Measurements from ENCODE around the gene ELF5.

Gene ELF5

DNA sequence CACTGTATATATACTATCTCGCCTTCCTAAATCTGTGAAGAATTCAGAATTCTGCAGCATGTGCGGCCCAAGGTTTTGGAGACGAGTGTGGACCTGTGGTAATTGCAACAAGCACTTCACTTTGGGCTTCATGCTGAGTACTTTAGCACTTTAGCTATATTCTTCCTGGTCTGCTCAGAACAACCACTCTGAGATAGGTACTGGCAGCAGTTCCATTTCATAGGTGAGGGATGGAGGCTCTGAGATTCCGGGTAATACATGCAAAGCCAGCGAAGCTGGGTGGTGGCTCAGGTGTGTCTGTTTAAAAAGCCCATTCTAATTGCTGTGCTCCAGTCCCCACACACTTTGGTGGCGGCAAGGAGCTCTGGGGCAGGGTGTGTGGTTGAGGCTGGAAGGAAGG, 6.4 kb downstream of the ELF5 start:
- Histone ChIP-seq H3K9me3 (ENCODE audit: insufficient read depth, low read length, severe bottlenecking) (no peaks in the 10 kb centered on the region), H4K20me1 (ENCODE audit: insufficient read depth, low read length) (no peaks in the 10 kb centered on the region), H3K79me2 (ENCODE audit: insufficient read depth, low read length) (no peaks in the 10 kb centered on the region), H3K4me3 (ENCODE audit: low read depth in 1 of 2, low read length in 2 of 2) (no peak overlapping the region), H3K27ac (ENCODE audit: low read length) (no peak overlapping the region), H3K36me3 (ENCODE audit: insufficient read depth, low read length) (no peaks in the 10 kb centered on the region), H3K4me1 (ENCODE audit: insufficient read depth, low read length) (no peaks in the 10 kb centered on the region), H2AFZ (ENCODE audit: low read depth, low read length) (no peak overlapping the region), H3K4me2 (ENCODE audit: insufficient read depth, low read length) (no peak overlapping the region), H3K27me3 (ENCODE audit: insufficient read depth, low read length, poor library complexity) (peaks cover 2% of the 10 kb centered on the region), H3K9ac (ENCODE audit: low read depth, low read length) (no peak overlapping the region)
- no peak for TF ChIP-seq EZH2 (IDR thresholded peaks at IDR 0.05; ENCODE audit: borderline replicate concordance, low read depth, low read length, severe bottlenecking)
- TF ChIP-seq, protein P1, sequence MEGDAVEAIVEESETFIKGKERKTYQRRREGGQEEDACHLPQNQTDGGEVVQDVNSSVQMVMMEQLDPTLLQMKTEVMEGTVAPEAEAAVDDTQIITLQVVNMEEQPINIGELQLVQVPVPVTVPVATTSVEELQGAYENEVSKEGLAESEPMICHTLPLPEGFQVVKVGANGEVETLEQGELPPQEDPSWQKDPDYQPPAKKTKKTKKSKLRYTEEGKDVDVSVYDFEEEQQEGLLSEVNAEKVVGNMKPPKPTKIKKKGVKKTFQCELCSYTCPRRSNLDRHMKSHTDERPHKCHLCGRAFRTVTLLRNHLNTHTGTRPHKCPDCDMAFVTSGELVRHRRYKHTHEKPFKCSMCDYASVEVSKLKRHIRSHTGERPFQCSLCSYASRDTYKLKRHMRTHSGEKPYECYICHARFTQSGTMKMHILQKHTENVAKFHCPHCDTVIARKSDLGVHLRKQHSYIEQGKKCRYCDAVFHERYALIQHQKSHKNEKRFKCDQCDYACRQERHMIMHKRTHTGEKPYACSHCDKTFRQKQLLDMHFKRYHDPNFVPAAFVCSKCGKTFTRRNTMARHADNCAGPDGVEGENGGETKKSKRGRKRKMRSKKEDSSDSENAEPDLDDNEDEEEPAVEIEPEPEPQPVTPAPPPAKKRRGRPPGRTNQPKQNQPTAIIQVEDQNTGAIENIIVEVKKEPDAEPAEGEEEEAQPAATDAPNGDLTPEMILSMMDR (IDR thresholded peaks at IDR 0.05; ENCODE audit: borderline replicate concordance, extremely low read depth, low read length, poor library complexity, severe bottlenecking) = no peak
- DNase-seq (no peak), ATAC-seq (ENCODE audit: insufficient read depth, low read depth) (no peak)

DNA sequence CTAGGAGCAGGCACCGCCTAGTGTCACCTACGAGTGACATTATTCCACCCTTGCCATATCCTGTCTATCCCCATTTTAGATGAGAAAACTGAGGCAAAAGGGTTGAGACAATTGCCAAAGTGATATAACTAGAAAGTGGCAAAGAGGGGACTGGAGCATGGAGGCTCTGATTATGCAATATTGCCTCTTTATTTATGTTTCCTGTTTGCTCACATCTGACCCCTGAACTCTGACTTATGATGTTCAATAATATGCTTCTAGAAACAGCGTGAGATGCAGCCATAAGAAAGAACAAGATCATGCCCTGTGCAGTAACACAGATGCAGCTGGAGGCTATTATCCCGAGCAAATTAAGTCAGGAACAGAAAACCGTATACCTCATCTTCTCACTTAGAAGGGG, 7.7 kb downstream of the ELF5 start:
- ATAC-seq (ENCODE audit: insufficient read depth, low read depth) = no peak
- DNase-seq = no peak
- Histone ChIP-seq H2AFZ (ENCODE audit: low read depth, low read length) (no peak overlapping the region), H3K27ac (ENCODE audit: low read length) (no peak overlapping the region), H3K4me3 (ENCODE audit: low read depth in 1 of 2, low read length in 2 of 2) (no peak overlapping the region), H3K9ac (ENCODE audit: low read depth, low read length) (no peak overlapping the region), H3K4me2 (ENCODE audit: insufficient read depth, low read length) (no peak overlapping the region), H3K79me2 (ENCODE audit: insufficient read depth, low read length) (no peaks in the 10 kb centered on the region), H3K36me3 (ENCODE audit: insufficient read depth, low read length) (no peaks in the 10 kb centered on the region), H3K9me3 (ENCODE audit: insufficient read depth, low read length, severe bottlenecking) (no peaks in the 10 kb centered on the region), H3K4me1 (ENCODE audit: insufficient read depth, low read length) (no peaks in the 10 kb centered on the region), H4K20me1 (ENCODE audit: insufficient read depth, low read length) (no peaks in the 10 kb centered on the region), H3K27me3 (ENCODE audit: insufficient read depth, low read length, poor library complexity) (peaks cover 2% of the 10 kb centered on the region)
- TF ChIP-seq EZH2 (IDR thresholded peaks at IDR 0.05; ENCODE audit: borderline replicate concordance, low read depth, low read length, severe bottlenecking) = no peak
- TF ChIP-seq, protein P1 (IDR thresholded peaks at IDR 0.05; ENCODE audit: borderline replicate concordance, extremely low read depth, low read length, poor library complexity, severe bottlenecking) = no peak

DNA sequence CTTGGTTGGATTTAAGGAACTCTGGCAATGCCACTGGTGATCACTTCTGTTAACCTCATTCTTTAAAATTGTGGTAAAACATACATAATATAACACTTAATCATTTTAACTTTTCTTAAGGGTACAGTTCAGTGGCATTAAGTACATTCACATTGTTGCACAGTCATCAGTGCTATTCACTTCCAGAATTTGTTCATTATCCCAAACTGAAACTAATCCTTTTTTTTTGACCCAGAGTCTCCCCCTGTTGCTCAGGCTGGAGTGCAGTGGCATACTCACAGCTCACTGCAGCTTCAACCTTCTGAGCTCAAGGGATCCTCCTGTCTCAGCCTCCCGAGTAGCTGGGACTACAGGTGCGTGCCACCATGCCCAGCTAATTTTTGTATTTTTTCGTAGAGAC, 10.6 kb downstream of the ELF5 start:
- no peak overlapping the region for H3K4me3 ChIP-seq (ENCODE audit: low read depth in 1 of 2, low read length in 2 of 2)
- TF ChIP-seq, protein P1 (IDR thresholded peaks at IDR 0.05; ENCODE audit: borderline replicate concordance, extremely low read depth, low read length, poor library complexity, severe bottlenecking) = peak; percentile 8
- no peak for TF ChIP-seq EZH2 (IDR thresholded peaks at IDR 0.05; ENCODE audit: borderline replicate concordance, low read depth, low read length, severe bottlenecking)
- H3K36me3 ChIP-seq (ENCODE audit: insufficient read depth, low read length) = no peaks in the 10 kb centered on the region
- no peaks in the 10 kb centered on the region for H3K79me2 ChIP-seq (ENCODE audit: insufficient read depth, low read length)
- H3K4me2 ChIP-seq (ENCODE audit: insufficient read depth, low read length) = no peak overlapping the region
- H3K27me3 ChIP-seq (ENCODE audit: insufficient read depth, low read length, poor library complexity) = peaks cover 5% of the 10 kb centered on the region
- H3K9me3 ChIP-seq (ENCODE audit: insufficient read depth, low read length, severe bottlenecking) = no peaks in the 10 kb centered on the region
- DNase-seq (no peak), ATAC-seq (ENCODE audit: insufficient read depth, low read depth) (no peak)
- H3K27ac ChIP-seq (ENCODE audit: low read length) = no peak overlapping the region
- H2AFZ ChIP-seq (ENCODE audit: low read depth, low read length) = no peak overlapping the region
- H3K4me1 ChIP-seq (ENCODE audit: insufficient read depth, low read length) = no peaks in the 10 kb centered on the region
- no peaks in the 10 kb centered on the region for H4K20me1 ChIP-seq (ENCODE audit: insufficient read depth, low read length)
- H3K9ac ChIP-seq (ENCODE audit: low read depth, low read length) = no peak overlapping the region

DNA sequence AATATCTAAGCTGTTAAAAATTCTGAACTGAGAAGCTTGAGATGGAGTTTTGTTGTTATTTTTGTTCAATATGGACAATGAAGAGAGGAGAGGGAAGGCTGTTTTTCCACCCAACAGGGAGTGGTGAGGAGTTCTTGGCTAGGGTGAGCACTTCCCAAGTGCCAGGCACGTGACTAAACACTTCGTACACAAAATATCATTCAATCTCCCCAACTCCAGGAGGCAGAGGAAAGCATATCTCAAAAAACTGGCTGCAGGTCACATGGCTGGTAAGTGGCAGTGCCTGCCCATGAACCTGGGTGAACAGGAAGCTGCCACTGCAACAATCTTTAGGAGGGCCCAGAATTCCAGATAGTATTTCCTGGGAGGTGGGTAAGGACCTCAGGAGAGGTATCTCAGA, 11.6 kb downstream of the ELF5 start:
- Histone ChIP-seq H3K9me3 (ENCODE audit: insufficient read depth, low read length, severe bottlenecking) (no peaks in the 10 kb centered on the region), H3K9ac (ENCODE audit: low read depth, low read length) (no peak overlapping the region), H3K4me3 (ENCODE audit: low read depth in 1 of 2, low read length in 2 of 2) (no peak overlapping the region), H4K20me1 (ENCODE audit: insufficient read depth, low read length) (no peaks in the 10 kb centered on the region), H3K4me1 (ENCODE audit: insufficient read depth, low read length) (no peaks in the 10 kb centered on the region), H2AFZ (ENCODE audit: low read depth, low read length) (no peak overlapping the region), H3K27ac (ENCODE audit: low read length) (no peak overlapping the region), H3K4me2 (ENCODE audit: insufficient read depth, low read length) (no peak overlapping the region), H3K36me3 (ENCODE audit: insufficient read depth, low read length) (no peaks in the 10 kb centered on the region), H3K27me3 (ENCODE audit: insufficient read depth, low read length, poor library complexity) (peaks cover 3% of the 10 kb centered on the region), H3K79me2 (ENCODE audit: insufficient read depth, low read length) (no peaks in the 10 kb centered on the region)
- ATAC-seq (ENCODE audit: insufficient read depth, low read depth) (no peak), DNase-seq (no peak)
- TF ChIP-seq, protein P1 (IDR thresholded peaks at IDR 0.05; ENCODE audit: borderline replicate concordance, extremely low read depth, low read length, poor library complexity, severe bottlenecking) = no peak
- TF ChIP-seq EZH2 (IDR thresholded peaks at IDR 0.05; ENCODE audit: borderline replicate concordance, low read depth, low read length, severe bottlenecking) = no peak
